Adipocyte (in vitro differentiated cells): ENCODE results near the gene CKM.

Source experiments
- DNase-seq: peaks from one replicate; pipeline ENCODE4 v3.0.0-alpha.2; 2015; ENCODE audit warnings: low read depth
- H3K27me3 ChIP-seq: replicated peaks from 2 replicates; pipeline ENCODE4 v1.7.0; 2013; ENCODE audit warnings: mild to moderate bottlenecking, low read length, moderate library complexity; ENCODE audit not compliant: control insufficient read depth, insufficient read depth
- H3K36me3 ChIP-seq: 2 replicates; pipeline ENCODE4 v1.7.0; 2013; ENCODE audit warnings: low read length, mild to moderate bottlenecking, moderate library complexity; ENCODE audit not compliant: control insufficient read depth, insufficient read depth, severe bottlenecking
- H3K4me1 ChIP-seq: 2 replicates; pipeline ENCODE4 v1.7.0; 2013; ENCODE audit warnings: mild to moderate bottlenecking, low read length, moderate library complexity; ENCODE audit not compliant: control insufficient read depth, insufficient read depth
- H3K4me3 ChIP-seq: 2 replicates; pipeline ENCODE4 v1.7.0; 2013; ENCODE audit warnings: mild to moderate bottlenecking, low read length, moderate library complexity
- H3K9ac ChIP-seq: 2 replicates; pipeline ENCODE4 v1.7.0; 2013; ENCODE audit warnings: mild to moderate bottlenecking, low read length, moderate library complexity
- H3K9me3 ChIP-seq: 2 replicates; pipeline ENCODE4 v1.7.0; 2013; ENCODE audit warnings: mild to moderate bottlenecking, low read length, moderate library complexity; ENCODE audit not compliant: control insufficient read depth

CKM gene

GRCh38 chr19:45263013-45263412 is 59.7 kb downstream of the CKM start:
- no peaks in the 10 kb centered on the region for H3K27me3 ChIP-seq
- H3K36me3 ChIP-seq = peaks cover 16% of the 10 kb centered on the region
- H3K4me1 ChIP-seq = no peaks in the 10 kb centered on the region
- no peaks in the 10 kb centered on the region for H3K9me3 ChIP-seq
- DNase-seq = no peak
- H3K9ac ChIP-seq = no peak overlapping the region
- no peak overlapping the region for H3K4me3 ChIP-seq

GRCh38 chr19:45262570-45262969 is 60.1 kb downstream of the CKM start:
- Histone ChIP-seq H3K27me3 (no peaks in the 10 kb centered on the region), H3K4me3 (no peak overlapping the region), H3K9me3 (no peaks in the 10 kb centered on the region), H3K36me3 (peaks cover 15% of the 10 kb centered on the region), H3K4me1 (no peaks in the 10 kb centered on the region), H3K9ac (no peak overlapping the region)
- no peak for DNase-seq

GRCh38 chr19:45258862-45259261 is 63.8 kb downstream of the CKM start:
- no peak overlapping the region for H3K9ac ChIP-seq

GRCh38 chr19:45256836-45257235 is 65.8 kb downstream of the CKM start:
- H3K9me3 ChIP-seq = no peaks in the 10 kb centered on the region
- H3K4me1 ChIP-seq = peaks cover 10% of the 10 kb centered on the region
- peaks cover 3% of the 10 kb centered on the region for H3K36me3 ChIP-seq
- H3K27me3 ChIP-seq = no peaks in the 10 kb centered on the region
- H3K4me3 ChIP-seq = no peak overlapping the region
- no peak for DNase-seq
- H3K9ac ChIP-seq = no peak overlapping the region

More at GRCh38 chr19:45258862-45259261, 63.8 kb downstream of the CKM start:
- no peaks in the 10 kb centered on the region for H3K9me3 ChIP-seq
- H3K36me3 ChIP-seq = peaks cover 3% of the 10 kb centered on the region
- H3K27me3 ChIP-seq = no peaks in the 10 kb centered on the region
- no peak overlapping the region for H3K4me3 ChIP-seq
- no peak for DNase-seq
- no peaks in the 10 kb centered on the region for H3K4me1 ChIP-seq
